Activated B cell treated with CpG ODN at 0.5 μM for 24 hours (primary cell): ENCODE data around the gene ZNF655. TPM values are rescaled to one million over a fixed set of nuclear protein-coding genes. Genes with fewer than 3 reads are reported as not detected.

ENCODE experiments used
- ATAC-seq: fragments of 200-7000 bp; cut with Tn5 transposase; one replicate; pipeline ENCODE4 v1.10.0; 2021; ENCODE audit warnings: low read depth, mild to moderate bottlenecking, moderate library complexity
- CTCF ChIA-PET: fragments of 350-600 bp; sonication (Branson Sonifier 250); formaldehyde crosslinking; loops from one replicate; lab custom pipeline; 2021; ENCODE audit warnings: antibody characterized with exemption; lab: Charles Lee
- POLR2A ChIA-PET: fragments of 350-600 bp; sonication (Branson Sonifier 250); formaldehyde crosslinking; loops from one replicate; lab custom pipeline; 2021; ENCODE audit warnings: antibody characterized with exemption; lab: Charles Lee
- DNase-seq: peaks from one replicate; pipeline ENCODE4 v3.0.0; 2022
- H3K27ac Mint-ChIP-seq: one replicate; pipeline ENCODE4 v1.8.0; 2020; ENCODE audit warnings: mixed read lengths
- H3K27me3 Mint-ChIP-seq: one replicate; pipeline ENCODE4 v1.8.0; 2021; ENCODE audit warnings: mixed read lengths
- H3K36me3 Mint-ChIP-seq: one replicate; pipeline ENCODE4 v1.8.0; 2021; ENCODE audit warnings: low read depth, mixed read lengths
- H3K4me1 Mint-ChIP-seq: one replicate; pipeline ENCODE4 v1.8.0; 2021; ENCODE audit warnings: mixed read lengths
- H3K4me3 Mint-ChIP-seq: one replicate; pipeline ENCODE4 v1.8.0; 2020; ENCODE audit warnings: mild to moderate bottlenecking, mixed read lengths
- H3K9me3 Mint-ChIP-seq: one replicate; pipeline ENCODE4 v1.8.0; 2020; ENCODE audit warnings: mixed read lengths
- CTCF ChIP-seq: fragments of 200-600 bp; IDR thresholded peaks from one replicate; pipeline ENCODE4 v1.8.0; 2022; ENCODE audit warnings: antibody characterized with exemption, mild to moderate bottlenecking
- intact Hi-C: fragments of 100-400 bp; cut with micrococcal nuclease; formaldehyde crosslinking; loops from one replicate; pipeline ENCODE4 v1.15.1; 2024
- total RNA-seq: library from RNA; stranded (reverse); gene quantifications from 2 replicates; pipeline ENCODE4 v1.2.3, GENCODE V29; 2022

The ZNF655 gene
- total RNA-seq, 1 donor from 2014 or later = 116 TPM

- H3K4me3 Mint-ChIP-seq = no peak overlapping the region
- no peak overlapping the region for H3K27ac Mint-ChIP-seq
- TF ChIP-seq CTCF = no peak
- intact Hi-C loops = no loop called here
- ATAC-seq (no peak), DNase-seq (no peak)
- POLR2A ChIA-PET = interaction anchor here (0.8 kb wide), 1 partner anchor 27 kb away, joined by 4 read pairs; the partner anchor contains the start of gene ZNF655
- H3K9me3 Mint-ChIP-seq = peaks cover 27% of the 10 kb centered on the region
- H3K4me1 Mint-ChIP-seq = no peaks in the 10 kb centered on the region
- CTCF ChIA-PET = no interaction called here
- peaks cover 65% of the 10 kb centered on the region for H3K36me3 Mint-ChIP-seq
- H3K27me3 Mint-ChIP-seq = no peaks in the 10 kb centered on the region
Observed at GRCh38 chr7:99531354-99531765, 27.1 kb upstream of the ZNF655 start.

- Mint-ChIP-seq H3K27ac (no peak overlapping the region), H3K4me3 (no peak overlapping the region), H3K4me1 (no peaks in the 10 kb centered on the region), H3K36me3 (peaks cover 31% of the 10 kb centered on the region), H3K9me3 (peaks cover 31% of the 10 kb centered on the region), H3K27me3 (no peaks in the 10 kb centered on the region)
- CTCF ChIA-PET = no interaction called here
- no peak for TF ChIP-seq CTCF
- DNase-seq = no peak
- POLR2A ChIA-PET = no interaction called here
- no peak for ATAC-seq
- intact Hi-C loops = no loop called here
Observed at GRCh38 chr7:99535667-99536066, 22.8 kb upstream of the ZNF655 start.

GRCh38 chr7:99539213-99539811, 19.1 kb upstream of the ZNF655 start:
- intact Hi-C loops = no loop called here
- POLR2A ChIA-PET = interaction anchor here (0.6 kb wide), 1 partner anchor 27 kb away, joined by 3 read pairs; no protein-coding TSS in a partner anchor

GRCh38 chr7:99540542-99540941, 17.9 kb upstream of the ZNF655 start:
- peaks cover 18% of the 10 kb centered on the region for H3K9me3 Mint-ChIP-seq
- H3K27ac Mint-ChIP-seq = no peak overlapping the region
- H3K27me3 Mint-ChIP-seq = no peaks in the 10 kb centered on the region
- no peak for TF ChIP-seq CTCF
- H3K4me1 Mint-ChIP-seq = no peaks in the 10 kb centered on the region
- no peak for DNase-seq
- ATAC-seq = no peak
- POLR2A ChIA-PET = interaction anchor here (1.0 kb wide), 1 partner anchor 69 kb away, joined by 9 read pairs; no protein-coding TSS in a partner anchor
- CTCF ChIA-PET = no interaction called here
- intact Hi-C loops = no loop called here
- no peak overlapping the region for H3K4me3 Mint-ChIP-seq
- peaks cover 8% of the 10 kb centered on the region for H3K36me3 Mint-ChIP-seq

More at GRCh38 chr7:99539213-99539811, 19.1 kb upstream of the ZNF655 start:
- DNase-seq (no peak), ATAC-seq (no peak)
- Mint-ChIP-seq H3K36me3 (peaks cover 6% of the 10 kb centered on the region), H3K27ac (no peak overlapping the region), H3K9me3 (peaks cover 18% of the 10 kb centered on the region), H3K4me1 (no peaks in the 10 kb centered on the region), H3K4me3 (no peak overlapping the region), H3K27me3 (no peaks in the 10 kb centered on the region)
- TF ChIP-seq CTCF = no peak
- CTCF ChIA-PET = no interaction called here

- Mint-ChIP-seq H3K36me3 (peaks cover 8% of the 10 kb centered on the region), H3K9me3 (peaks cover 18% of the 10 kb centered on the region), H3K27ac (no peak overlapping the region), H3K4me1 (no peaks in the 10 kb centered on the region), H3K4me3 (no peak overlapping the region), H3K27me3 (no peaks in the 10 kb centered on the region)
- no peak for ATAC-seq
- TF ChIP-seq CTCF = no peak
- POLR2A ChIA-PET = interaction anchor here (1.0 kb wide), 1 partner anchor 70 kb away, joined by 9 read pairs; no protein-coding TSS in a partner anchor
- DNase-seq = no peak
- CTCF ChIA-PET = no interaction called here
- intact Hi-C loops = no loop called here
Observed at GRCh38 chr7:99541212-99541611, 17.2 kb upstream of the ZNF655 start.
